LNCAP (cell line): ENCODE data around the gene CHP2.

Source experiments
- TF ChIP-seq, protein P1 (sequence below): fragments of 450-650 bp; IDR thresholded peaks from 2 replicates; pipeline ENCODE4 v1.5.1; 2017; ENCODE audit warnings: mild to moderate bottlenecking

Gene CHP2

GRCh38 chr16:23803591-23804123 is 48.8 kb downstream of the CHP2 start:
- TF ChIP-seq, protein P1, sequence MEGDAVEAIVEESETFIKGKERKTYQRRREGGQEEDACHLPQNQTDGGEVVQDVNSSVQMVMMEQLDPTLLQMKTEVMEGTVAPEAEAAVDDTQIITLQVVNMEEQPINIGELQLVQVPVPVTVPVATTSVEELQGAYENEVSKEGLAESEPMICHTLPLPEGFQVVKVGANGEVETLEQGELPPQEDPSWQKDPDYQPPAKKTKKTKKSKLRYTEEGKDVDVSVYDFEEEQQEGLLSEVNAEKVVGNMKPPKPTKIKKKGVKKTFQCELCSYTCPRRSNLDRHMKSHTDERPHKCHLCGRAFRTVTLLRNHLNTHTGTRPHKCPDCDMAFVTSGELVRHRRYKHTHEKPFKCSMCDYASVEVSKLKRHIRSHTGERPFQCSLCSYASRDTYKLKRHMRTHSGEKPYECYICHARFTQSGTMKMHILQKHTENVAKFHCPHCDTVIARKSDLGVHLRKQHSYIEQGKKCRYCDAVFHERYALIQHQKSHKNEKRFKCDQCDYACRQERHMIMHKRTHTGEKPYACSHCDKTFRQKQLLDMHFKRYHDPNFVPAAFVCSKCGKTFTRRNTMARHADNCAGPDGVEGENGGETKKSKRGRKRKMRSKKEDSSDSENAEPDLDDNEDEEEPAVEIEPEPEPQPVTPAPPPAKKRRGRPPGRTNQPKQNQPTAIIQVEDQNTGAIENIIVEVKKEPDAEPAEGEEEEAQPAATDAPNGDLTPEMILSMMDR, result peak; percentile 55

GRCh38 chr16:23807028-23807427 is 52.2 kb downstream of the CHP2 start:
- TF ChIP-seq, protein P1, result no peak
